SK-N-SH (cell line): ENCODE results near the gene DEAF1. TPM values are rescaled to one million over a fixed set of nuclear protein-coding genes. Genes with fewer than 3 reads are reported as not detected.

Experiments used
- CTCF ChIA-PET: fragments of 300-600, 350-600 bp; formaldehyde crosslinking; extraction: SDS; loops from one replicate; lab custom pipeline; 2021; lab: Yijun Ruan, JAX
- POLR2A ChIA-PET: fragments of 350-600 bp; sonication (Branson Sonifier 250); formaldehyde crosslinking; extraction: SDS; loops from one replicate; lab custom pipeline; 2020; ENCODE audit warnings: antibody characterized with exemption, inconsistent platforms; lab: Yijun Ruan, JAX
- DNase-seq: peaks from one replicate; pipeline ENCODE4 v3.0.0; 2012
- H2AFZ ChIP-seq: fragments of 200-600 bp; sonication (generic); 2 replicates; pipeline ENCODE4 v1.8.1; 2016; ENCODE audit warnings: antibody characterized with exemption, mild to moderate bottlenecking, low read depth
- H3F3A ChIP-seq: fragments of 200-600 bp; sonication (generic); replicated peaks from 2 replicates; pipeline ENCODE3; 2016; ENCODE audit warnings: antibody characterized with exemption, mild to moderate bottlenecking; ENCODE audit not compliant: insufficient read depth
- H3K27ac ChIP-seq, 2 experiments: fragments of 200-500 bp in 1 of 2; fragments of 200-600 bp in 1 of 2; sonication (Bioruptor generic) in 1 of 2; sonication (generic), shearing (Covaris generic) in 1 of 2; 2 replicates each; pipeline versions ENCODE4 v1.5.1 to v1.6.1; 2014 to 2016; ENCODE audit warnings: low read depth in 2 of 2, inconsistent platforms in 1 of 2, low read length in 1 of 2, mild to moderate bottlenecking in 1 of 2, mixed read lengths in 1 of 2
- H3K27me3 ChIP-seq: fragments of 200-600 bp; sonication (generic), shearing (Covaris generic); 2 replicates; pipeline ENCODE4 v1.6.1; 2016; ENCODE audit warnings: mixed run types; ENCODE audit not compliant: insufficient read depth
- H3K36me3 ChIP-seq, 2 experiments: fragments of 200-500 bp in 1 of 2; fragments of 200-600 bp in 1 of 2; sonication (Bioruptor generic) in 1 of 2; sonication (generic) in 1 of 2; replicated peaks in 1 of 2; 2 replicates each; pipeline versions ENCODE3 to v1.5.1; 2014 to 2016; ENCODE audit warnings: low read length in 1 of 2, mild to moderate bottlenecking in 1 of 2; ENCODE audit not compliant: insufficient read depth in 2 of 2, control insufficient read depth in 1 of 2
- H3K4me1 ChIP-seq, 2 experiments: fragments of 200-500 bp in 1 of 2; fragments of 200-600 bp in 1 of 2; sonication (Bioruptor generic) in 1 of 2; sonication (generic), shearing (Covaris generic) in 1 of 2; 2 replicates each; pipeline versions ENCODE4 v1.5.1 to v1.6.1; 2014 to 2016; ENCODE audit warnings: low read depth in 1 of 2, low read length in 1 of 2, mixed run types in 1 of 2; ENCODE audit not compliant: insufficient read depth in 2 of 2, control insufficient read depth in 1 of 2
- H3K4me2 ChIP-seq: fragments of 200-600 bp; sonication (generic), shearing (Covaris generic); 2 replicates; pipeline ENCODE4 v1.6.1; 2017; ENCODE audit warnings: mixed run types
- H3K4me3 ChIP-seq, 2 experiments: fragments of 200-500 bp in 1 of 2; fragments of 200-600 bp in 1 of 2; sonication (Bioruptor generic) in 1 of 2; sonication (generic), shearing (Covaris generic) in 1 of 2; 2 replicates each; pipeline versions ENCODE4 v1.5.1 to v1.8.1; 2014 to 2016; ENCODE audit warnings: low read depth in 2 of 2, inconsistent platforms in 1 of 2, low read length in 1 of 2, mild to moderate bottlenecking in 1 of 2, mixed read lengths in 1 of 2, moderate library complexity in 1 of 2
- H3K79me2 ChIP-seq: fragments of 200-600 bp; sonication (generic); 2 replicates; pipeline ENCODE4 v1.8.1; 2017; ENCODE audit warnings: mild to moderate bottlenecking; ENCODE audit not compliant: insufficient read depth
- H3K9ac ChIP-seq: fragments of 200-600 bp; sonication (generic); 2 replicates; pipeline ENCODE4 v1.6.1; 2017; ENCODE audit warnings: mixed run types
- H3K9me2 ChIP-seq: fragments of 200-600 bp; sonication (generic); 2 replicates; pipeline ENCODE4 v1.6.1; 2017; ENCODE audit warnings: mixed run types
- H3K9me3 ChIP-seq: fragments of 200-600 bp; sonication (generic); 2 replicates; pipeline ENCODE4 v1.6.1; 2017; ENCODE audit warnings: mixed run types, mild to moderate bottlenecking, moderate library complexity
- H4K20me1 ChIP-seq: fragments of 200-600 bp; sonication (generic); 2 replicates; pipeline ENCODE4 v1.6.1; 2017; ENCODE audit warnings: mild to moderate bottlenecking, mixed run types; ENCODE audit not compliant: insufficient read depth
- CHD2 ChIP-seq: fragments of 150-350 bp; IDR thresholded peaks from 2 replicates; pipeline ENCODE4 v1.6.1; 2018; ENCODE audit warnings: low read length; ENCODE audit not compliant: partially characterized antibody
- EP300 ChIP-seq, 2 experiments: IDR thresholded peaks; 2 replicates each; pipeline versions ENCODE4 v1.4.0 to v1.6.1; 2012; ENCODE audit warnings: borderline replicate concordance in 1 of 2, low read depth in 1 of 2, low read length in 1 of 2
- EZH2phosphoT487 ChIP-seq: fragments of 200-600 bp; sonication (generic); IDR thresholded peaks from 2 replicates; pipeline ENCODE4 v1.6.1; 2017; ENCODE audit warnings: low read depth, mixed run types, mild to moderate bottlenecking, antibody characterized with exemption, moderate library complexity, borderline replicate concordance
- FOSL2 ChIP-seq: IDR thresholded peaks from 2 replicates; pipeline ENCODE4 v1.4.0; 2012; ENCODE audit warnings: low read depth, mild to moderate bottlenecking, moderate library complexity, borderline replicate concordance
- FOXM1 ChIP-seq: IDR thresholded peaks from 2 replicates; pipeline ENCODE4 v1.4.0; 2012; ENCODE audit warnings: low read depth, mild to moderate bottlenecking
- GATA2 ChIP-seq: sonication (generic); formaldehyde crosslinking; IDR thresholded peaks from 2 replicates; pipeline ENCODE4 v1.5.0; 2020; ENCODE audit warnings: mild to moderate bottlenecking, missing genetic modification reagents
- JUND ChIP-seq: IDR thresholded peaks from 2 replicates; pipeline ENCODE4 v1.4.0; 2012
- MXI1 ChIP-seq: IDR thresholded peaks from 2 replicates; pipeline ENCODE4 v1.6.1; 2012; ENCODE audit warnings: mild to moderate bottlenecking, low read depth, low read length, improper control_type of control experiment
- NFIC ChIP-seq: IDR thresholded peaks from 2 replicates; pipeline ENCODE4 v1.4.0; 2012; ENCODE audit warnings: borderline replicate concordance
- NRF1 ChIP-seq: IDR thresholded peaks from 2 replicates; pipeline ENCODE4 v1.6.1; 2012; ENCODE audit warnings: low read depth, mild to moderate bottlenecking, low read length
- RCOR1 ChIP-seq: fragments of 150-350 bp; IDR thresholded peaks from 2 replicates; pipeline ENCODE4 v1.6.1; 2017; ENCODE audit warnings: antibody characterized with exemption, low read length
- SMC3 ChIP-seq: IDR thresholded peaks from 2 replicates; pipeline ENCODE4 v1.6.1; 2012; ENCODE audit warnings: low read depth, low read length, improper control_type of control experiment
- TAF1 ChIP-seq: IDR thresholded peaks from 2 replicates; pipeline ENCODE4 v1.6.1; 2012; ENCODE audit warnings: low read depth, mild to moderate bottlenecking, low read length, moderate library complexity, borderline replicate concordance
- TEAD4 ChIP-seq: IDR thresholded peaks from 2 replicates; pipeline ENCODE4 v1.4.0; 2012; ENCODE audit warnings: mild to moderate bottlenecking, borderline replicate concordance; ENCODE audit not compliant: insufficient read depth
- YY1 ChIP-seq: IDR thresholded peaks from 2 replicates; pipeline ENCODE4 v1.4.0; 2012; ENCODE audit warnings: low read depth, mild to moderate bottlenecking
- WGBS: methylation state at CpG from one replicate; pipeline ENCODE4 v1.1.6; 2017; ENCODE audit warnings: low lambda C conversion rate; 5-methylcytosine and 5-hydroxymethylcytosine counted together
- polyA plus RNA-seq, 3 experiments: library from polyadenylated mRNA; depleted of rRNA; stranded (reverse); fragments of >200 nt; gene quantifications; 2 replicates each; pipeline ENCODE4 v1.2.3, GENCODE V29; 2012
- TF ChIP-seq, protein P1 (sequence below): fragments of 150-350 bp; IDR thresholded peaks from 2 replicates; pipeline ENCODE4 v1.6.1; 2016; ENCODE audit warnings: mild to moderate bottlenecking, low read depth, low read length
- TF ChIP-seq, protein P2 (sequence below): IDR thresholded peaks from 2 replicates; pipeline ENCODE4; 2012
- TF ChIP-seq, protein P3 (sequence below): fragments of 150-350 bp; IDR thresholded peaks from 2 replicates; pipeline ENCODE4 v1.6.1; 2017; ENCODE audit warnings: antibody characterized with exemption, low read length, low read depth, borderline replicate concordance

Gene DEAF1
- polyA plus RNA-seq, 1 of the 3 experiments (the other 2 are of a cell fraction): 40.6 TPM

DNA sequence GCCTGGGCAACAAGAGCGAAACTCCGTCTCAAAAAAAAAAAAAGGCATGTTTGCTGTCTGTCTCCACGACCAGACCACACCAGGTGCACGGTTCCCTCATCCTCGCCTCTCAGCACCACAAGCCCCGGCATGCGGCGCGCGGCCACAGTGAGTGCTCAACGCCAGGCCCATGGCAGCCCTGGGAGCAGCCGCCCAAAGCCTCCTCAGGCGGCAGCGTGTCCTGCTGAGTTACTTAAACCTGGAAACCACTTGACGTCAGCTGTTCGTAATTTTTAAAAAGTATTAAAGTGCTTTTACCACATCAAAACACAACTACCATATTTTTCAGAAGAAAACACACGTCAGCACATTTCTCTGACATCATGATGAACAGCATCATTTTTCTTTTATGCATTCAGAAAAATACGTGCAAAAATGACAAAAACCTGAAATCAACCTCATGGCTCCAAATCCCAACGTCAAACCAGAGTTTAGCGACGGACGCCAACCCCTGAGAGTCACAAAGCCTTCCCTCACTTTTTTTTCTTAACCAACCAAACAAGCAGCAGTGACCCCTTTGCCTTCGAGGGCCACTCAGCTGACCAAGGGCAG, 2.1 kb downstream of the DEAF1 start:
- no peak for TF ChIP-seq YY1
- TF ChIP-seq NFIC: no peak
- no peak for TF ChIP-seq JUND
- no peak for TF ChIP-seq EZH2phosphoT487
- TF ChIP-seq EP300 (IDR thresholded peaks at IDR 0.05; ENCODE audit: borderline replicate concordance in 1 of 2, low read depth in 1 of 2, low read length in 1 of 2): no peak
- no peak for TF ChIP-seq MXI1
- TF ChIP-seq FOXM1: no peak
- TF ChIP-seq, protein P1, sequence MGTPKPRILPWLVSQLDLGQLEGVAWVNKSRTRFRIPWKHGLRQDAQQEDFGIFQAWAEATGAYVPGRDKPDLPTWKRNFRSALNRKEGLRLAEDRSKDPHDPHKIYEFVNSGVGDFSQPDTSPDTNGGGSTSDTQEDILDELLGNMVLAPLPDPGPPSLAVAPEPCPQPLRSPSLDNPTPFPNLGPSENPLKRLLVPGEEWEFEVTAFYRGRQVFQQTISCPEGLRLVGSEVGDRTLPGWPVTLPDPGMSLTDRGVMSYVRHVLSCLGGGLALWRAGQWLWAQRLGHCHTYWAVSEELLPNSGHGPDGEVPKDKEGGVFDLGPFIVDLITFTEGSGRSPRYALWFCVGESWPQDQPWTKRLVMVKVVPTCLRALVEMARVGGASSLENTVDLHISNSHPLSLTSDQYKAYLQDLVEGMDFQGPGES: no peak
- TF ChIP-seq TEAD4: no peak
- Histone ChIP-seq H3K79me2 (peaks cover 47% of the 10 kb centered on the region), H3K27me3 (no peaks in the 10 kb centered on the region), H2AFZ (no peak overlapping the region), H3K4me3 (peak overlapping the region; percentile 48 to 89), H3K9me2 (no peaks in the 10 kb centered on the region), H3K27ac (0 out of 4 replicates have a peak overlapping the region, but pooled peaks of 1 of the 2 experiments have one; percentile 25), H3K9ac (no peak overlapping the region), H4K20me1 (peaks cover 16% of the 10 kb centered on the region), H3F3A (no peaks in the 10 kb centered on the region), H3K4me1 (peaks cover 13 to 19% of the 10 kb centered on the region in 2 experiments; a peak in 2 of 4 replicates), H3K4me2 (peak overlapping the region; percentile 78), H3K36me3 (peaks cover 3 to 15% of the 10 kb centered on the region in 2 experiments), H3K9me3 (no peaks in the 10 kb centered on the region)
- CTCF ChIA-PET: interaction anchor here (0.5 to 11.4 kb wide), 3 partner anchors 26 to 47 kb away, joined by 3 to 122 read pairs (median 3); no protein-coding TSS in a partner anchor
- WGBS: 92% methylated on average over 23 of the region's 23 CpGs
- DNase-seq: no peak
- POLR2A ChIA-PET: no interaction called here

DNA sequence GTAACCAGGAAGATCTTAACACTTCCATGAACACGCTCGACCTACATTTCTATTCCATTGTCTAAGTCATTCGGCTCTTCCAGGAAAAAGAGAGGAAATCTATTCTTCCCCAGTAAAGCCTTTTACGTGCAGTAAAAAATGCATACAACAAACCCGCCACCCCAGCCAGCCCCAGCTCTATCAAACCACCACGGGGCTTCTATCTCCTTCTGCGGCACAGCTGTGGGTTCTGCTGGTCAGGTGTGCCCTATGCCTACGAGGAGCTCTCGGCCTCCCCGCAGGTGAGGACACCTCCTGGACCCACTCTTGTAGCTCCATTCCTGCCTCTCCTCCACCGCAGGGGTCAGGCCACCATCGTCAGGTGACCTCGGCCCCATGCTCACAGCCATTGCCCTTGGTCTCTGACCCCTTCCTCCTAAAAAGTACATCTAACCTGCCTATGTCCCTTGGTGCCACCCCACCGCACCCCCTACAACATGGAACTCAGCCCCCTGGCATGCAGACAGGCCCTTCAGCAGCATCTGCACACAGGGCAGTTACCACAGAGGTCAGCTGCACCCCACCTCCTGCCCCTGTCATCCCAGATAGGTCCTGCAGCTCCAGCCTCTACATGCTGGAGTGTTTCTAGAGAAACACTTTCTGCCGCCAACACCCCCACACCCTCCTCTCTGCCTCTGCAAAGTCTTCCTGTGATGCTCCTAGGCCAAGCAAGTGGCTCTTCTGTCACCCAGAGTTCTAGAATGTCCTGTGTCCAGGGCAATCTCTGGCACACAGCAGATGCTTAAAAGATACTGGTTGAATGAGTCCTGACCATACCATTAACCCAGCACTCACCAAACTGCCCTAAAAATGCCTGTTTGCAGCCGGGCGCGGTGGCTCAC, 3.1 kb downstream of the DEAF1 start:
- Histone ChIP-seq H2AFZ (no peak overlapping the region), H3K4me1 (peaks cover 13 to 17% of the 10 kb centered on the region in 2 experiments; a peak in 2 of 4 replicates), H3K4me3 (no peak overlapping the region), H3K27ac (no peak overlapping the region), H4K20me1 (peaks cover 11% of the 10 kb centered on the region), H3K36me3 (peaks cover 3 to 18% of the 10 kb centered on the region in 2 experiments), H3K9me2 (no peaks in the 10 kb centered on the region), H3K9me3 (no peaks in the 10 kb centered on the region), H3K4me2 (no peak overlapping the region), H3K27me3 (no peaks in the 10 kb centered on the region), H3F3A (no peaks in the 10 kb centered on the region), H3K79me2 (peaks cover 38% of the 10 kb centered on the region), H3K9ac (no peak overlapping the region)
- DNase-seq: no peak
- WGBS: 93% methylated on average over 17 of the region's 18 CpGs
- ChIA-PET CTCF (interaction anchor here (1.1 to 11.4 kb wide), 4 partner anchors 17 to 137 kb away, joined by 3 to 122 read pairs (median 3); no protein-coding TSS in a partner anchor), POLR2A (no interaction called here)
- TF ChIP-seq, protein P2, sequence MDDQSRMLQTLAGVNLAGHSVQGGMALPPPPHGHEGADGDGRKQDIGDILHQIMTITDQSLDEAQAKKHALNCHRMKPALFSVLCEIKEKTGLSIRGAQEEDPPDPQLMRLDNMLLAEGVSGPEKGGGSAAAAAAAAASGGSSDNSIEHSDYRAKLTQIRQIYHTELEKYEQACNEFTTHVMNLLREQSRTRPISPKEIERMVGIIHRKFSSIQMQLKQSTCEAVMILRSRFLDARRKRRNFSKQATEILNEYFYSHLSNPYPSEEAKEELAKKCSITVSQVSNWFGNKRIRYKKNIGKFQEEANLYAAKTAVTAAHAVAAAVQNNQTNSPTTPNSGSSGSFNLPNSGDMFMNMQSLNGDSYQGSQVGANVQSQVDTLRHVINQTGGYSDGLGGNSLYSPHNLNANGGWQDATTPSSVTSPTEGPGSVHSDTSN: no peak
- no peak for TF ChIP-seq SMC3
- TF ChIP-seq RCOR1: no peak
- TF ChIP-seq GATA2 (CRISPR knock-in tag): no peak
- TF ChIP-seq, protein P3, sequence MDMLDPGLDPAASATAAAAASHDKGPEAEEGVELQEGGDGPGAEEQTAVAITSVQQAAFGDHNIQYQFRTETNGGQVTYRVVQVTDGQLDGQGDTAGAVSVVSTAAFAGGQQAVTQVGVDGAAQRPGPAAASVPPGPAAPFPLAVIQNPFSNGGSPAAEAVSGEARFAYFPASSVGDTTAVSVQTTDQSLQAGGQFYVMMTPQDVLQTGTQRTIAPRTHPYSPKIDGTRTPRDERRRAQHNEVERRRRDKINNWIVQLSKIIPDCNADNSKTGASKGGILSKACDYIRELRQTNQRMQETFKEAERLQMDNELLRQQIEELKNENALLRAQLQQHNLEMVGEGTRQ: no peak
- TF ChIP-seq CHD2: no peak
- no peak for TF ChIP-seq JUND
- TF ChIP-seq TAF1: no peak
- TF ChIP-seq FOSL2: no peak
- TF ChIP-seq NRF1: no peak
